HepG2 (cell line): ENCODE measurements around the gene SPATS2. TPM values are rescaled to one million over a fixed set of nuclear protein-coding genes. Genes with fewer than 3 reads are reported as not detected.
A peak's percentile ranks its signal among the peaks of the same experiment; 100 is the strongest.

Source experiments
- CCAR2 ChIP-seq: fragments of 200-400 bp; formaldehyde crosslinking; optimal IDR thresholded peaks from 2 replicates; pipeline ENCODE3; 2018; ENCODE audit warnings: low read depth, mild to moderate bottlenecking, low read length, moderate library complexity
- EHMT2 ChIP-seq: fragments of 200-600 bp; sonication (generic); IDR thresholded peaks from 2 replicates; pipeline ENCODE4 v1.7.0; 2017; ENCODE audit warnings: antibody characterized with exemption, low read depth, low read length, borderline replicate concordance
- GABPB1 ChIP-seq: IDR thresholded peaks from 2 replicates; pipeline ENCODE4 v1.6.1; 2016; ENCODE audit warnings: mild to moderate bottlenecking, missing genetic modification reagents, moderate library complexity, missing compliant biosample characterization
- MNT ChIP-seq: fragments of 450-650 bp; IDR thresholded peaks from 2 replicates; pipeline ENCODE4 v1.6.1; 2016
- NFIC ChIP-seq: IDR thresholded peaks from 2 replicates; pipeline ENCODE4 v1.6.1; 2012; ENCODE audit warnings: mild to moderate bottlenecking, low read length, inconsistent platforms
- SAP130 ChIP-seq: IDR thresholded peaks from 2 replicates; pipeline ENCODE4 v1.6.1; 2016; ENCODE audit warnings: low read depth
- SP5 ChIP-seq: IDR thresholded peaks from 2 replicates; pipeline ENCODE4 v1.6.1; 2016; ENCODE audit warnings: low read depth, borderline replicate concordance
- STAG1 ChIP-seq: sonication (generic); formaldehyde crosslinking; IDR thresholded peaks from 2 replicates; pipeline ENCODE4 v1.4.0; 2020; ENCODE audit warnings: missing genetic modification reagents
- ZNF33B ChIP-seq: sonication (generic); formaldehyde crosslinking; IDR thresholded peaks from 2 replicates; pipeline ENCODE4 v1.5.1; 2020; ENCODE audit warnings: mild to moderate bottlenecking, missing genetic modification reagents
- ZNF468 ChIP-seq: sonication (generic); formaldehyde crosslinking; IDR thresholded peaks from 2 replicates; pipeline ENCODE4 v1.8.0; 2022; ENCODE audit warnings: mild to moderate bottlenecking, moderate library complexity, missing genetic modification reagents
- ZNF510 ChIP-seq: sonication (generic); formaldehyde crosslinking; IDR thresholded peaks from 2 replicates; pipeline ENCODE4 v1.4.0; 2020; ENCODE audit warnings: low read depth, mild to moderate bottlenecking, missing genetic modification reagents
- ZNF556 ChIP-seq: sonication (generic); formaldehyde crosslinking; IDR thresholded peaks from 2 replicates; pipeline ENCODE4 v1.4.0; 2020; ENCODE audit warnings: mild to moderate bottlenecking, missing genetic modification reagents, borderline replicate concordance
- ZNF841 ChIP-seq: sonication (generic); formaldehyde crosslinking; IDR thresholded peaks from 2 replicates; pipeline ENCODE4 v1.8.1; 2023; ENCODE audit warnings: missing genetic modification reagents, borderline replicate concordance
- ZSCAN21 ChIP-seq: sonication (generic); formaldehyde crosslinking; IDR thresholded peaks from 2 replicates; pipeline ENCODE4 v1.8.0; 2022; ENCODE audit warnings: mild to moderate bottlenecking, missing genetic modification reagents, moderate library complexity, borderline replicate concordance
- ZZZ3 ChIP-seq: sonication (generic); formaldehyde crosslinking; IDR thresholded peaks from 2 replicates; pipeline ENCODE4 v1.4.0; 2020; ENCODE audit warnings: missing genetic modification reagents, mild to moderate bottlenecking, borderline replicate concordance
- polyA plus RNA-seq, 8 experiments: library from polyadenylated mRNA; depleted of rRNA in 3 of 8; stranded (reverse) in 7 of 8; unstranded in 1 of 8; fragments of >200 nt; fragmentation: Illumina TruSeq in 4 of 8; extraction: Trizol in 4 of 8; gene quantifications; 2 replicates each; pipeline versions ENCODE4 v1.2.1 to v1.2.3, GENCODE V29; 2011 to 2016; ENCODE audit warnings: low read depth in 4 of 8, missing spikeins in 1 of 8, mixed read lengths in 1 of 8; ENCODE audit not compliant: insufficient read depth in 1 of 8
- total RNA-seq, 5 experiments: library from RNA; depleted of rRNA; stranded (reverse); fragments of >200 nt; fragmentation: Illumina TruSeq; extraction: Trizol; gene quantifications; 2 replicates each; pipeline ENCODE4 v1.2.3, GENCODE V29; 2016; ENCODE audit warnings: low read depth in 1 of 5
- TF ChIP-seq, protein P1 (sequence below): fragments of 450-650 bp; IDR thresholded peaks from 2 replicates; pipeline ENCODE4 v1.6.1; 2017; ENCODE audit warnings: mild to moderate bottlenecking
- TF ChIP-seq, protein P2 (sequence below): sonication (generic); formaldehyde crosslinking; IDR thresholded peaks from 2 replicates; pipeline ENCODE4 v1.5.0; 2020; ENCODE audit warnings: missing genetic modification reagents
- TF ChIP-seq, protein P3 (sequence below): sonication (generic); formaldehyde crosslinking; IDR thresholded peaks from 2 replicates; pipeline ENCODE4 v1.5.1; 2020; ENCODE audit warnings: mild to moderate bottlenecking, moderate library complexity, missing genetic modification reagents

SPATS2 gene
- total and polyA plus RNA-seq, 2 of the 13 experiments (the other 11 are each of a cell fraction or from before 2014, with no cell fraction given) = 19.3 to 28.1 TPM

DNA sequence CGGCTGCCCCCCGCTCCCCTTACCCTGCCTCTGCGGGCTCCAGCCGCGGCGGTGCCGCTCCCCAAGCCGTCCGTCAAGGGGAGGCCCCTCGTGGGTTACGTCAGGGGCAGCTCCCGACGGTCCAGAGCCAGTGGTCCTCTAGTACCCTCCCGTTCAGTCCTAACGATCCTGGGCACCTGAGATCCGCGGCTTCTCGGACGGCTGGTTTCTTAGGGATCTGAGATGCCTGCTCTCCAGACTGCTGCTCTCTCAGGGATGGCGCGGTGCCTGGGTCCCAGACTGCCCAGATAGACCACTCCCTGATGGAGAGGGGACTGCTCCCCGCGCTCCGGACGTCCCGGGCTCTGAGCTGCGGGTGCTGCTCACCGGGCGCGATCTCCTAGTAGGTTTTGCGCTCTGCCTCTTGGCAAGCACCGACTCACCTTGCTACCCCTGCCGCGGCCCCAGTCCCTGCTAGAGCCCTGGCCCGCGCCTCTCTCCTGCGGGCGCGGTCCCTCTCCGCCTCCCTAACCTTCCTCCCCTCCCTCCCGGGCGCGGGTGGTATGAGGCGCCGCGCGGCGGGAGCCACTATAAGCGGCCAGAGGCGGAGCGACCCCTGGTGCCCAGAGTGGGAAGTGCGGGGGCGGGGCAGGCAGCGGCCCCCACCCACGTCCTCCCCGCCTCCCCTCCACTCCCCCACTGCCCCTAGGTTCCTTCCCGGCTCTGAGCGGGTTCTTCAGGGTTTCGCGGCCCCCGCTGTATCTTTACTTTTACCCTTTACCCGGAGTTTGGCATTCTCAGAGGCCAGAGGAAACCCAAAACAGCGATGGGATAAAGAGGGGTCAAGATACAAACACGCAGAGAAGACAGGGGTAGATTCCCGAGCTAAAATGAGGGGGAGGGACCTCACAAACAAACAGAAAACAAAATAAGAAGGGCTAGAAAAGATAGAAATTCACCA lies 30.3 kb upstream of the SPATS2 start, which contains the start of gene C1QL4 (continued):
- TF ChIP-seq ZNF556 (CRISPR knock-in tag) = no peak
- no peak for TF ChIP-seq EHMT2
- TF ChIP-seq, protein P1, sequence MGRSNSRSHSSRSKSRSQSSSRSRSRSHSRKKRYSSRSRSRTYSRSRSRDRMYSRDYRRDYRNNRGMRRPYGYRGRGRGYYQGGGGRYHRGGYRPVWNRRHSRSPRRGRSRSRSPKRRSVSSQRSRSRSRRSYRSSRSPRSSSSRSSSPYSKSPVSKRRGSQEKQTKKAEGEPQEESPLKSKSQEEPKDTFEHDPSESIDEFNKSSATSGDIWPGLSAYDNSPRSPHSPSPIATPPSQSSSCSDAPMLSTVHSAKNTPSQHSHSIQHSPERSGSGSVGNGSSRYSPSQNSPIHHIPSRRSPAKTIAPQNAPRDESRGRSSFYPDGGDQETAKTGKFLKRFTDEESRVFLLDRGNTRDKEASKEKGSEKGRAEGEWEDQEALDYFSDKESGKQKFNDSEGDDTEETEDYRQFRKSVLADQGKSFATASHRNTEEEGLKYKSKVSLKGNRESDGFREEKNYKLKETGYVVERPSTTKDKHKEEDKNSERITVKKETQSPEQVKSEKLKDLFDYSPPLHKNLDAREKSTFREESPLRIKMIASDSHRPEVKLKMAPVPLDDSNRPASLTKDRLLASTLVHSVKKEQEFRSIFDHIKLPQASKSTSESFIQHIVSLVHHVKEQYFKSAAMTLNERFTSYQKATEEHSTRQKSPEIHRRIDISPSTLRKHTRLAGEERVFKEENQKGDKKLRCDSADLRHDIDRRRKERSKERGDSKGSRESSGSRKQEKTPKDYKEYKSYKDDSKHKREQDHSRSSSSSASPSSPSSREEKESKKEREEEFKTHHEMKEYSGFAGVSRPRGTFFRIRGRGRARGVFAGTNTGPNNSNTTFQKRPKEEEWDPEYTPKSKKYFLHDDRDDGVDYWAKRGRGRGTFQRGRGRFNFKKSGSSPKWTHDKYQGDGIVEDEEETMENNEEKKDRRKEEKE = no peak
- no peak for TF ChIP-seq ZNF33B (CRISPR knock-in tag)
- TF ChIP-seq GABPB1 (CRISPR knock-in tag) = peak; percentile 59; the same call in 1 of the 2 replicates
- TF ChIP-seq MNT = no peak
- TF ChIP-seq NFIC = no peak
- TF ChIP-seq, protein P2, sequence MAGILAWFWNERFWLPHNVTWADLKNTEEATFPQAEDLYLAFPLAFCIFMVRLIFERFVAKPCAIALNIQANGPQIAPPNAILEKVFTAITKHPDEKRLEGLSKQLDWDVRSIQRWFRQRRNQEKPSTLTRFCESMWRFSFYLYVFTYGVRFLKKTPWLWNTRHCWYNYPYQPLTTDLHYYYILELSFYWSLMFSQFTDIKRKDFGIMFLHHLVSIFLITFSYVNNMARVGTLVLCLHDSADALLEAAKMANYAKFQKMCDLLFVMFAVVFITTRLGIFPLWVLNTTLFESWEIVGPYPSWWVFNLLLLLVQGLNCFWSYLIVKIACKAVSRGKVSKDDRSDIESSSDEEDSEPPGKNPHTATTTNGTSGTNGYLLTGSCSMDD = no peak
- TF ChIP-seq ZNF468 (CRISPR knock-in tag) = no peak
- no peak for TF ChIP-seq ZNF841 (CRISPR knock-in tag)
- no peak for TF ChIP-seq ZSCAN21 (CRISPR knock-in tag)
- TF ChIP-seq CCAR2 = no peak
- TF ChIP-seq SAP130 = peak; percentile 46; the same call in 1 of the 2 replicates
- TF ChIP-seq STAG1 = 0 out of 2 replicates have a peak, but pooled peaks have one; percentile 24
- no peak for TF ChIP-seq ZNF510 (CRISPR knock-in tag)
- TF ChIP-seq ZZZ3 (CRISPR knock-in tag) = no peak
- TF ChIP-seq, protein P3, sequence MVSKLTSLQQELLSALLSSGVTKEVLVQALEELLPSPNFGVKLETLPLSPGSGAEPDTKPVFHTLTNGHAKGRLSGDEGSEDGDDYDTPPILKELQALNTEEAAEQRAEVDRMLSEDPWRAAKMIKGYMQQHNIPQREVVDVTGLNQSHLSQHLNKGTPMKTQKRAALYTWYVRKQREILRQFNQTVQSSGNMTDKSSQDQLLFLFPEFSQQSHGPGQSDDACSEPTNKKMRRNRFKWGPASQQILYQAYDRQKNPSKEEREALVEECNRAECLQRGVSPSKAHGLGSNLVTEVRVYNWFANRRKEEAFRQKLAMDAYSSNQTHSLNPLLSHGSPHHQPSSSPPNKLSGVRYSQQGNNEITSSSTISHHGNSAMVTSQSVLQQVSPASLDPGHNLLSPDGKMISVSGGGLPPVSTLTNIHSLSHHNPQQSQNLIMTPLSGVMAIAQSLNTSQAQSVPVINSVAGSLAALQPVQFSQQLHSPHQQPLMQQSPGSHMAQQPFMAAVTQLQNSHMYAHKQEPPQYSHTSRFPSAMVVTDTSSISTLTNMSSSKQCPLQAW (CRISPR knock-in tag) = no peak
- TF ChIP-seq SP5 (CRISPR knock-in tag) = peak; percentile 58; the same call in 1 of the 2 replicates
